Measurements from ENCODE around the gene TLCD4.

TLCD4 gene

GRCh38 chr1:95138223-95138622 is 21.1 kb downstream of the TLCD4 start:
- Histone ChIP-seq H3K4me3 (ENCODE audit: low read depth, low read length) (no peak overlapping the region), H3K9me3 (ENCODE audit: control insufficient read depth, low read length) (no peaks in the 10 kb centered on the region), H3K36me3 (ENCODE audit: control insufficient read depth, insufficient read depth, low read length) (no peaks in the 10 kb centered on the region), H3K79me2 (no peaks in the 10 kb centered on the region), H2AFZ (no peak overlapping the region), H3K9ac (no peak overlapping the region), H3K4me1 (no peaks in the 10 kb centered on the region), H3K4me2 (ENCODE audit: low read length) (no peak overlapping the region), H3K27me3 (ENCODE audit: control insufficient read depth, insufficient read depth, low read length) (no peaks in the 10 kb centered on the region), H3K27ac (no peak overlapping the region)
- no peak for TF ChIP-seq CTCF (IDR thresholded peaks at IDR 0.05)

GRCh38 chr1:95139039-95139438 is 21.9 kb downstream of the TLCD4 start:
- H3K79me2 ChIP-seq = no peaks in the 10 kb centered on the region

GRCh38 chr1:95140791-95141190 is 23.6 kb downstream of the TLCD4 start:
- H3K36me3 ChIP-seq (ENCODE audit: control insufficient read depth, insufficient read depth, low read length) = no peaks in the 10 kb centered on the region
- H3K79me2 ChIP-seq = no peaks in the 10 kb centered on the region
- no peaks in the 10 kb centered on the region for H3K4me1 ChIP-seq
- H3K27ac ChIP-seq = no peak overlapping the region
- H2AFZ ChIP-seq = no peak overlapping the region
- no peak overlapping the region for H3K9ac ChIP-seq
- H3K9me3 ChIP-seq (ENCODE audit: control insufficient read depth, low read length) = no peaks in the 10 kb centered on the region
- no peak for TF ChIP-seq CTCF (IDR thresholded peaks at IDR 0.05)
- H3K4me3 ChIP-seq (ENCODE audit: low read depth, low read length) = no peak overlapping the region
- H3K4me2 ChIP-seq (ENCODE audit: low read length) = no peak overlapping the region
- no peaks in the 10 kb centered on the region for H3K27me3 ChIP-seq (ENCODE audit: control insufficient read depth, insufficient read depth, low read length)

More at GRCh38 chr1:95139039-95139438, 21.9 kb downstream of the TLCD4 start:
- Histone ChIP-seq H3K9me3 (ENCODE audit: control insufficient read depth, low read length) (no peaks in the 10 kb centered on the region), H3K4me3 (ENCODE audit: low read depth, low read length) (no peak overlapping the region), H3K36me3 (ENCODE audit: control insufficient read depth, insufficient read depth, low read length) (no peaks in the 10 kb centered on the region), H3K4me1 (no peaks in the 10 kb centered on the region), H3K4me2 (ENCODE audit: low read length) (no peak overlapping the region), H3K27me3 (ENCODE audit: control insufficient read depth, insufficient read depth, low read length) (no peaks in the 10 kb centered on the region), H3K27ac (no peak overlapping the region), H3K9ac (no peak overlapping the region), H2AFZ (no peak overlapping the region)
- no peak for TF ChIP-seq CTCF (IDR thresholded peaks at IDR 0.05)

DNA sequence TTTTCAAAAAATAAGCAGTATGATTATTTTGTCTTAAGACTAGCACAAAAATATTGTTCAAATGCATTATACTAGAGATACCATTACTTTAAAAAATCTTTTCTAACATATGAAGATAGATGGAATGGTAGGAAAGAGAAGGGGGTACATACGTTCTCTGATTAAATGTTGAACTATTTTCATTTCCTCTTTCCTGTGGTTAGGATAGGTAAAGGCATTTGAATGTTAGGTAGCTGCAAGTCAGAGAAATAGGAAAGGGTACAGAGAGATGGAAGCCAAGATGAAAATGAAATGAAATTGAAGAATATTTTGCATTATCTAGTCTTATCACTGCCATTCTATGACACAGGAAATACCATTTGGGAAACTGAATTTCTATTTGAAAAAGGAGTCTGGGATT is 28.3 kb downstream of the TLCD4 start:
- Histone ChIP-seq H3K27ac (no peak overlapping the region), H3K27me3 (ENCODE audit: control insufficient read depth, insufficient read depth, low read length) (no peaks in the 10 kb centered on the region), H3K36me3 (ENCODE audit: control insufficient read depth, insufficient read depth, low read length) (no peaks in the 10 kb centered on the region), H3K9me3 (ENCODE audit: control insufficient read depth, low read length) (no peaks in the 10 kb centered on the region), H3K9ac (no peak overlapping the region), H3K79me2 (no peaks in the 10 kb centered on the region), H3K4me1 (no peaks in the 10 kb centered on the region), H2AFZ (no peak overlapping the region), H3K4me3 (ENCODE audit: low read depth, low read length) (no peak overlapping the region), H3K4me2 (ENCODE audit: low read length) (no peak overlapping the region)
- no peak for TF ChIP-seq CTCF (IDR thresholded peaks at IDR 0.05)

DNA sequence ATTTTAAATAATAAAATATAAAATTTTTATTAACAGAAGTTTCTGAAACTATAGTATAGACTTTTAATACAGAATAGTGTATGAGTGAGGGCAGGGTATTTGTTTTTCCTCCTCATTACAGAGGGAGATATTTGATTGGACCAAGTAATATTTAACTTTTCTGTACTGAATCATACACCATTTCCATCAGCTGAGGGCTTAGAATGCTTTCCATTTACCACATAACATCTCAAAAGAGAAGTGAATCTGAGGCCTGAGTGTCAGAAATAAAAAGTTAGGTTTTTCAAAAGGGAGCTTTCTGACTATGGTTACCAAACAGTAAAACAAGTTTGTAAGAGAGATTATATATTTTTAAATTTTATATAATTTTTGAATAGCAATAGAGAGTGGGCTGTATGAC is 29.5 kb downstream of the TLCD4 start:
- no peak overlapping the region for H2AFZ ChIP-seq
- H3K9ac ChIP-seq = no peak overlapping the region
- no peaks in the 10 kb centered on the region for H3K4me1 ChIP-seq
- no peaks in the 10 kb centered on the region for H3K79me2 ChIP-seq
- H3K27ac ChIP-seq = no peak overlapping the region
- no peak for TF ChIP-seq CTCF (IDR thresholded peaks at IDR 0.05)
- H3K9me3 ChIP-seq (ENCODE audit: control insufficient read depth, low read length) = no peaks in the 10 kb centered on the region
- no peaks in the 10 kb centered on the region for H3K27me3 ChIP-seq (ENCODE audit: control insufficient read depth, insufficient read depth, low read length)
- H3K4me3 ChIP-seq (ENCODE audit: low read depth, low read length) = no peak overlapping the region
- no peaks in the 10 kb centered on the region for H3K36me3 ChIP-seq (ENCODE audit: control insufficient read depth, insufficient read depth, low read length)
- H3K4me2 ChIP-seq (ENCODE audit: low read length) = no peak overlapping the region

Measured in parathyroid adenoma (tissue), 2 donors.